ENCODE measurements around the gene HLA-G.

GRCh38 chr6:29809249-29809648 lies 18.4 kb upstream of the HLA-G start:
- TF ChIP-seq, protein P1, sequence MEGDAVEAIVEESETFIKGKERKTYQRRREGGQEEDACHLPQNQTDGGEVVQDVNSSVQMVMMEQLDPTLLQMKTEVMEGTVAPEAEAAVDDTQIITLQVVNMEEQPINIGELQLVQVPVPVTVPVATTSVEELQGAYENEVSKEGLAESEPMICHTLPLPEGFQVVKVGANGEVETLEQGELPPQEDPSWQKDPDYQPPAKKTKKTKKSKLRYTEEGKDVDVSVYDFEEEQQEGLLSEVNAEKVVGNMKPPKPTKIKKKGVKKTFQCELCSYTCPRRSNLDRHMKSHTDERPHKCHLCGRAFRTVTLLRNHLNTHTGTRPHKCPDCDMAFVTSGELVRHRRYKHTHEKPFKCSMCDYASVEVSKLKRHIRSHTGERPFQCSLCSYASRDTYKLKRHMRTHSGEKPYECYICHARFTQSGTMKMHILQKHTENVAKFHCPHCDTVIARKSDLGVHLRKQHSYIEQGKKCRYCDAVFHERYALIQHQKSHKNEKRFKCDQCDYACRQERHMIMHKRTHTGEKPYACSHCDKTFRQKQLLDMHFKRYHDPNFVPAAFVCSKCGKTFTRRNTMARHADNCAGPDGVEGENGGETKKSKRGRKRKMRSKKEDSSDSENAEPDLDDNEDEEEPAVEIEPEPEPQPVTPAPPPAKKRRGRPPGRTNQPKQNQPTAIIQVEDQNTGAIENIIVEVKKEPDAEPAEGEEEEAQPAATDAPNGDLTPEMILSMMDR (conservative IDR thresholded peaks at IDR 0.05): no peak
- TF ChIP-seq EZH2 (IDR thresholded peaks at IDR 0.05; ENCODE audit: low read depth): no peak
